ENCODE results near the gene IL15RA.
"Not testable (repeated sequence)": the region's sequence is repeated elsewhere in the genome, so short reads cannot be mapped to it uniquely, and the experiment has no call there.

Gene IL15RA

GRCh38 chr10:6006546-6006945 lies 29.2 kb upstream of the IL15RA start:
- DNase-seq (ENCODE audit: low read depth in 2 of 2, low spot score in 1 of 2), result no peak

GRCh38 chr10:6005856-6006395 lies 28.6 kb upstream of the IL15RA start:
- no peak for DNase-seq (ENCODE audit: low read depth in 2 of 2, low spot score in 1 of 2)

- not testable (repeated sequence) for DNase-seq (ENCODE audit: low read depth in 2 of 2, low spot score in 1 of 2)
Measured at GRCh38 chr10:6005161-6005804, 27.9 kb upstream of the IL15RA start.

- no peak for DNase-seq (ENCODE audit: low read depth in 2 of 2, low spot score in 1 of 2)
Measured at GRCh38 chr10:6002809-6003510, 25.6 kb upstream of the IL15RA start.

- DNase-seq (ENCODE audit: low read depth in 2 of 2, low spot score in 1 of 2), result no peak
Measured at GRCh38 chr10:5999440-6000165, 22.3 kb upstream of the IL15RA start.

GRCh38 chr10:5996696-5997095 lies 19.4 kb upstream of the IL15RA start:
- DNase-seq (ENCODE audit: low read depth in 2 of 2, low spot score in 1 of 2), result no peak

GRCh38 chr10:5992398-5992797 lies 15.1 kb upstream of the IL15RA start:
- no peak for DNase-seq (ENCODE audit: low read depth in 2 of 2, low spot score in 1 of 2)

- no peak for DNase-seq (ENCODE audit: low read depth in 2 of 2, low spot score in 1 of 2)
Measured at GRCh38 chr10:5991708-5992107, 14.4 kb upstream of the IL15RA start.

- no peak for DNase-seq (ENCODE audit: low read depth in 2 of 2, low spot score in 1 of 2)
Measured at GRCh38 chr10:5989756-5990155, 12.4 kb upstream of the IL15RA start.

GRCh38 chr10:5988336-5988920 lies 11.1 kb upstream of the IL15RA start:
- DNase-seq (ENCODE audit: low read depth in 2 of 2, low spot score in 1 of 2), result no peak

- no peak for DNase-seq (ENCODE audit: low read depth in 2 of 2, low spot score in 1 of 2)
Measured at GRCh38 chr10:5987747-5988146, 10.4 kb upstream of the IL15RA start.

GRCh38 chr10:5985029-5985428 lies 7.7 kb upstream of the IL15RA start:
- DNase-seq (ENCODE audit: low read depth in 2 of 2, low spot score in 1 of 2), result no peak

GRCh38 chr10:5983774-5984173 lies 6.4 kb upstream of the IL15RA start:
- no peak for DNase-seq (ENCODE audit: low read depth in 2 of 2, low spot score in 1 of 2)

- no peak for DNase-seq (ENCODE audit: low read depth in 2 of 2, low spot score in 1 of 2)
Measured at GRCh38 chr10:5981529-5981928, 4.2 kb upstream of the IL15RA start.

- no peak for DNase-seq (ENCODE audit: low read depth in 2 of 2, low spot score in 1 of 2)
Measured at GRCh38 chr10:5978230-5978489, 817 bp upstream of the IL15RA start.

GRCh38 chr10:5976512-5977470 lies 552 bp downstream of the IL15RA start:
- DNase-seq (ENCODE audit: low read depth in 2 of 2, low spot score in 1 of 2), result no peak

GRCh38 chr10:5975641-5976473 lies 1.5 kb downstream of the IL15RA start:
- no peak for DNase-seq (ENCODE audit: low read depth in 2 of 2, low spot score in 1 of 2)

- DNase-seq (ENCODE audit: low read depth in 2 of 2, low spot score in 1 of 2), result no peak
Measured at GRCh38 chr10:5973069-5973468, 4.3 kb downstream of the IL15RA start.

- DNase-seq (ENCODE audit: low read depth in 2 of 2, low spot score in 1 of 2), result no peak
Measured at GRCh38 chr10:5971886-5972285, 5.5 kb downstream of the IL15RA start.

- DNase-seq (ENCODE audit: low read depth in 2 of 2, low spot score in 1 of 2), result no peak
Measured at GRCh38 chr10:5971315-5971832, 6.0 kb downstream of the IL15RA start.

Data from stimulated activated CD8-positive, alpha-beta memory T cell treated with anti-CD3 and anti-CD28 coated beads, Interleukin-4, amount 100 ng/mL, for 1 hour (primary cell).